HUDEP-2 (cell line): ENCODE results near the gene CTF1.
"Not testable (repeated sequence)": the region's sequence is repeated elsewhere in the genome, so short reads cannot be mapped to it uniquely, and the experiment has no call there.

Source experiments
- DNase-seq, 76 experiments: peaks; one replicate each; lab custom pipeline; 2025; ENCODE audit not compliant: unreplicated experiment in 76 of 76; lab: John Stamatoyannopoulos, UW

CTF1 gene

DNA sequence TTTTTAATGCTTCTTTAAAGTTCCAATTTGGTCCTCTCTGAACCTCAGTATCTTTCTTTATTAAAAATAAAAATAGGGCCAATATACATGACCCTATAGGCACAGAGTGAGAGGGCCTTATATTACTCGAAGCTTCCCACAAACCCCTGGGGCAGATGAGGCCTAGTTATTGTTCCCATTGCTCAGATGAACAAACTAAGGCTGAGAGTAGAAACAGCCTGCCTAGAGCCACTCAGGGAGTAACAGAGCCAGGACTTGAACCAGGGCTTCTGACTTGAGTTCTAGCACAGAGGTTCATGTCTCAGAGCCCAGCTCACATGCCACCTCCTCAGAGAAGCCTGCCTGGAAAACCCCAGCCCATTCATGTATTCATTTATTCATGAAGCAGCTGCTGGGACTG, 10.3 kb upstream of the CTF1 start:
- DNase-seq, result no peak

DNA sequence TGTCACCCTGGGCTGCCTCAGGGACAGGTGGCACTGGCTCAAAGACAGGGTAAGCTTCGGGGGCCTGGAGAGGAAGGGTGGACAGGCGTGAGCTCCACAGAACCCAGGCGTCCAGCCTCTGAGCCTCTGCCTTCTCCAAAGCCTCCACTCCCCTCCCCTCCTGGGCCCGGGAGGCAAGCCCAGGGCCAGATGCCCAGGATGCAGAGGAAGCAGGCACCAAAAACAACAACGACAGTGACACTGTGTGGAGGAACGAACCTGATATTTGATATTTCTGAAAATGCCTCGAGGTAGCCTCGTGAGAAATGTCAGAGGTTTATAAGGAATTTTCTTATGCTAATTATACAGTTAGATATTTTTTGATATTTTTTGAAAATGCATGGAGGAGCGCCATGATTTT, 8.5 kb upstream of the CTF1 start:
- DNase-seq, result no peak

DNA sequence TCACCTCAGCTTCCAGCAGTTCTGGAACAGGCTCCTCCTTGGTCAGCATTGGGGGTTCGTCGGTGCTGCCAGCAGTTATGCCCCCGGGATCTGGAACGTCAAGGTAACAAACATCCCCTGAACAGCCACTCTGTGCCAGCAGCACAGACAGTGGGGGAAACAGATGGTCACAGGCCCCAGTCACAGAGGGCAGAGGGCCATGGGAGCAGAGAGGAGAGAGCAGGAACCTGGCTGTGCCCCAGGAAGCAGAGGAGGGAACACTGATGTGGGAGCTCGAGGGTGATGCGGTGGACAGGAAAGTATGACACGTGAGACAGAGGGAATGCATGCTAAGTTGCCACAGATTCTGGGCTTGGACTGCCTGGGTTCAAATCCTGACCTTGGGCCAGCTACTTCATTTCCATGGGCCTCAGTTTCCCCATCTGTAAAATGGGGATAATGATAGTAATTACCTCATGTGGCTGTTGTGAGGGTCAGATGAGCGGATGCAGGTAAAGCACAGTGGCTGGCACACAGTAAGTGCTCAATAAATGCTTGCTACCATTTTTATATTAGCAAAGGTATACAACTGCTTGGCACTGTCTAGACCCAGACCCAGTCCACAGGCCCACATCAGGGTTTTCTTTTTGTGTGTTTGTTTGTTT, 7.4 kb upstream of the CTF1 start:
- no peak for DNase-seq

DNA sequence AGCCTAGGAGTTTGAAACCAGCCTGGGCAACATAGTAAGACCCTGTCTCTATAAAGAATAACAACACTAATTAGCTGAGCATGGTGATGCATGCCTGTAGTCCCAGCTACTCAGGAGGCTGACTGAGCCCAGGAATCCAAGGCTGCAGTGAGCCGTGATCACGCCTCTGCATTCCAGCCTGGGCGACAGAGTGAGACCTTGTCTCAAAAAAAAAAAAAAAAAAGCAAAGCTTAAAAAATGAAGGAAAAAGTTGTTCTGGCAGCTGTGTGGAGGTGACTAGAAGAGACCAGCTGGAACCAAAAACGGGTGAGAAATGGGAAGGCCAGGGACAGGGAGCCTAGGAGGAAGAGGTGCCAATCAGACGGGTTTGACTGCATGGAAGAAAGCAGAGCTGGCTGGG, 6.7 kb upstream of the CTF1 start:
- no peak for DNase-seq

DNA sequence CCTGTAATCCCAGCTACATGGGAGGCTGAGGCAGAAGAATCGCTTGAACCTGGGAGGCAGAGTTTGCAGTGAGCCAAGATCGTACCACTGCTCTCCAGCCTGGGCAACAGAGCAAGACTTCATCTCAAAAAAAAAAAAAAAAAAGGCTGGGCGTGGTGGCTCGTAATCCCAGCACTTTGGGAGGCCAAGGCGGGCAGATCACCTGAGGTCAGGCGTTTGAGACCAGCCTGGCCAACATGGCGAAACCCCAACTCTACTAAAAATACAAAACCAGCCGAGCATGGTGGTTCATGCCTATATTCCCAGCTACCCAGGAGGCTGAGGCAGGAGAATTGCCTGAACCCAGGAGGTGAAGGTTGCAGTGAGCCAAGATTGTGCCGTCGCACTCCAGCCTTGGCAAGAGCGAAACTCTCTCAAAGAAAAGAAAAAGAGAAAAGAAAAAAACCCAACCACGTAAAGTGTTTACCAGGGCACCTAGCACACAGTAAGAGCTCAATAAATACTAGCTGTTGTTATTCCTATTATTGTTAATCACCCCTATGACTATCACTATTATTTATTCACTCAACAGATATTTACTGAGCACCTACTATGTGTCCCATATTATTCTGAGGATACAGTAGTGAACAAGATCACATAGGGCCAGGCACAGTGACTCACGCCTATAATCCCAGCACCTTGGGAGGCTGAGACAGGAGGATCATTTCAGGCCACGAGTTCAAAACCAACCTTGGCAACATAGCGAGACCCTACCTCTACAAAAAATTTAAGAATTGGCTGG, 5.2 kb upstream of the CTF1 start:
- DNase-seq, result not testable (repeated sequence)

DNA sequence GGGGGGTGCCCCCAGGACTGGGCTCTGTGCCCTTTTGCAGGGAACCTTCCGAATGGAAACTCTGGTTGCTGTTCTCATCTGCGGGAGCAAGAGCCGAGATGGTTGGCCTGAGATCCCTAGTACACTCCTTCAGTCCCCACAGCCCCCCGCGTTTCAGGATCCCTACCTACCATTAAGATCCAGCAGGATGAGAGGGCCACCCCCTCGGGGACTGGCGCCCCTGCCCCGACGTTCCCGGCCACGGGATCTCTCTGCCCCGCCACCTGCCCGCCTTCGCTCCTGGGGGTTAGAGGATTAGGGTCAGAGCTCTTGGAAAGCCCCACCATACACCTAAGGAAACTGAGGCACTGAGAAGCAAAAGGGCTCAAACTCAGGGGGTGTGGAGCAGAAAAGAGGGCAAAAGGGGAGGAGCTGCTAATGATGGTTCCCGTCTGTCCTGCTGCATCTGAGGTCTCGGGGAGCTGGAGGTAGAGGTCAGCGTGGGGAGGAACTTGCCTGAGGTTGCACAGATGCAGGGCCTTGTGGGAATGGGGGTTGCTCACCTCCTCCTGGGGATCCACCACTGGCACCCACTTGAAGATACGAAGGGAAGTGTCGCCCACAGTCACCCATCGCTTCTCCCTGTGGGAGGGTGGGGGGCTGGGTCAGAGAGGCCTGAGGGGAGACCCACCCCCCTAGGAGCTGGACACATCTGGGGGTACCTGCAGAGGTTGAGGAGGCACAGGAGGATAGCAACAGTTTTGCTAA, 3.6 kb upstream of the CTF1 start:
- no peak for DNase-seq

DNA sequence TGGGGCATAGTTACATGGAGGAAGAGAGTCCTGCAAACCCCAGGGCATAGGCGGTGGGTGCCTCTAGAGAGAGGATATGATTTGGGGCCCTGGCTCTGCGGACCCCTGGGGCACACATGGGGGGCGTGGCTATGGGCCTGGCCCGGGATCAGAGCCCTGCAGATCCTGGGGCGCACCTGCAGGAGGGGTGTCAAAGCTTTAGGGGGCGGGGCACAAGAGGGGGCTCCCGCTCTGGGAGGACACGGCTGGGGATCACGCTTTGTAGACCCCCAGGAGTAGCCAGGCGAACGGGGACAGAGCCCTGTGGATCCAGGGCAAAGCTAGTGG, 3.0 kb upstream of the CTF1 start:
- DNase-seq, result no peak

DNA sequence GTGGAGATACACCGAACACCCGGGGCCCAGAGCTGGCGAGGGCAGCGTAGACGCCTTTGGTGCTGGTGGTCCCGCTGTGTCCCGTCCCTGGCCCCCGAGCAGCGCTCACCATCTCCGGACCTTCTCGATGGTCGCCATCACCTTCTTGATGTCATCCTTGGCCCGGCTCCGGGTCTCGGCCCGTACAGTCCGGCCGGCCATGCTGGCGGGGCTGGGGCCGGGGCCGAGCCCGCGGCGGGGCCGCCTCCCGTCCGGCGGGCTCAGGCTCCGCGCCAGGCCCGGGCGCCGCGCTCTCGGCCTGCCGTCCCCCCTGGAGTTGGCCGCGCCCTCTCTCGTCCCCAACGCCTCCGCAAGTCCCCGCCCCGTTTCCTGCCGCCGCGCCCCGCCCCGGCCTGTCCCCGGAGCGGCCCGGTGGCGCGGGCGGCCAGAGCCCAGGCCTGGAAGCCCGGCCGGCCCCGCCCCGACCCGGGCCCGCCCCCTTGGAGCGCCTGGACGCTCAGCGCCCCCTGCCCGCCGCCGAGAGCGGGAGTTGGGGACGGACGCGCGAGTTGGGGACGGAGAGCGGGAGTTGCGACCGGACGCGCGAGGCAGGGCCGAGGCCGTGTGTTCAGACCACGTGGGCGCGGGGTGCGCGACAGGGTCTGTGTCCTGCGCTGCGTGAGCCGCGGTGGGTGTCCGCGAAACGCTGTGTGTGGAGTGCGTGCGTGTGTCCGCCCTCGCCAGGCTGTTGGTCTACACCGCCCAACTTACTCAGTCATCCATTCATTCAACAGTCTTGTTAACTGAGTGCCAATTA, 2.5 kb upstream of the CTF1 start, which contains the start of gene BCL7C:
Gene BCL7C, minus strand, starts transcription at position 334 of the 796 bp plus-strand sequence. Its CDS starts 133 bp downstream, at position 201.
- DNase-seq, result peak in 68 of 76 experiments; percentile 47 to 91 (median 82)

DNA sequence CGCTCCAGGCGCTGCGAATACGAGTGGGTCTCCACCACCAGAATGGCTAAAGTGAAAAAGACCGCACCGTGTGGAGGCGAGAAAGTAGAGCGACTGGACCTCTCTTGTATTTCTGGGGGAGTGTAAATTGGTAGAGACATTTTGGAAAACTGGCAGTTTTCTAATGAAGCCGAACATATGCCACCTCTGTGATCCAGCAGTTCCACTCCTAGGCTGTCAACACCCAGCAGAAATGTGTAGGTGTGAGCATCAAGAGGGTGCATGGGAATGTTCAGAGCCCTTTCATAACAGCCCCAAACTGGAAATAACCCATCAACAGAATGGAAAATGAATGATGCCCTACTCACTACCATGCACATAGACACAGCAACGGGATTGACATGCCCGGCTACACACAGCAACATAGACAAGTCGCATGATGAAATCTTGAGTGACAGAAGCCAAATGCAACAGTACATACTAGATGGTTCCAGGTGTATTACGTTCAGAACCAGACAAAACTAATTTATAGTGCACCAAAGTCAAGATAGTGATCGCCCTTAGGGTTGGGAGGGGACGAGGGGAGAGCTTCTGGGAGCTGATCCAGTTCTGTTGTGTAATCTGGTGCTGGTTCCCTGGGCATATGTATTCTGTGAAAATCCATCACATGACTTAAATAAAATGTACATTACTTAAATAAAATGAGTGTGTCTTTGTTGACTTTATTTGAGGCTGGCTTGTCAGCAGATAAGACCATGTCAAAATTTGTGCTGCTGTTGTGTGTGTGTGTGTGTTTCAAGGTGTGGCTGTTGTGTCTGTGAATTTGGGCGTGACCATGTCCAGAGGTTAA, 1.7 kb upstream of the CTF1 start:
- peak in 34 of 76 experiments; percentile 8 to 71 (median 28) for DNase-seq

DNA sequence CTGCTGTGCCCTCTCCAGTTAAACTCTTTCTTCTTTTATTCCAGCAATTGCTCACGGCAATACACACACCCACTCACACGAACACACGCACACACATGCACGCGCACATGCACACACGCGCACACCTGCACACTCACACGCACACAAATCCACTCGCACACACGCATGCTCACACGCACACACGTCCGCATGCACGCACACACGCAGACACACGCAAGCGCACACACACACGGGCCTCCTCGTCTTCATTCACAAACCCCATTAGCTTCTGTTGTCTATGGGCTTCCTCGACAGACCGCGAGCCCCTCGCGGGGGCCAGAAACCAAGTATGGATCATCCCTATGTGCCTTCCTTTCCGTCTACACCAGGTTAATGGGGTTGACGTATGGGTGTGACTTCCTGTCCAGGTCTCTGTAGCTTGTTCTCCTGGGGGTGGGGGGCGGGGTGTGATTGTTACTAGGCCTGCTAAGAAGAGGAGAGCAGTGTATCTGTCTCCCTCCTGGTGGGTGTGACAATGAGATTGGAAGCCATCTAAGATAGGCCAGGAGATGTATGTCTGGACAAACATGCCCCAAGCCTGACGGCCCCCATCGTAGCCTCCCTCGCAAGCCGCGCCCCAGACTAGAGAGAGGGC, 670 bp upstream of the CTF1 start:
- DNase-seq, result peak in 16 of 76 experiments; percentile 5 to 41 (median 23)

DNA sequence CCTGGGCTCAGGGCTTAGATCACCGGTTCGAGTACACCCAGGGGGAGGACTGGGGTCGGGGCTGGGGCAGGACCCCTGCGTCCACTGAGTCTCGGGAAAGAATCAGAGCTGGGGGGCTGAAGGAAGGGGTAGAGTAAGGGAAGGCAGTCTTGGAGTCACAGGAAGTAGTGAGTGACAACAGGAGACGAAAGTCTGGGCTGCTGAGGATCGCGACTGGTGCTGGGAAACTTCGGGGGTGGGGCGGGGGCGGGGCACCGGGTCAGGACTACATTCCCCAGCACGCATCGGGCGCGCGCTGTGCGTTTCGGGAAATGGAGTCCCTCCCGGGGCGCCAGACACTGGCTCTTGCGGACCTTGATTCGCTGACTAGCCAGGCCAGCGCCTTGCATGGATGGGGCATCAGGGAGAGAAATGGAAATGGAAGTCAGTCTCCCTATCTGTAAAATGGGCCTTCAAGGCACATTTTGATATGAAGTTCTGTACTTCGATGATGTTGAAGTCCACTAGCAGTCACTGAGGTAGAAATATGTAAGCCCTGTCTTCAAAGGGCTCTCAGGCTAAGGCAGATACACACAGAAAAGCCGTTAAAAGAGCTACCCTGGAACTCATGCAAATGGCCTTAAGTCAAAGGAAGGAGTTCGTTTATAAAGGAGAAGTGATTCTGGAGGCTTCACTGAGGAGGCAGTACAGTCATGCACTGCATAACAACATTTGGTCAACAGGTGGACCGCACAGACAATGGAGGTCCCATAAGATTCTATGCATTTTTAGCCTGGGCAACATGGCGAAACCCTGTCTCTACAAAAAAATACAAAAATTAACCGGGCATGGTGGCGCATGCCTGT, 697 bp downstream of the CTF1 start:
- DNase-seq, result peak in 64 of 76 experiments; percentile 14 to 84 (median 65)

DNA sequence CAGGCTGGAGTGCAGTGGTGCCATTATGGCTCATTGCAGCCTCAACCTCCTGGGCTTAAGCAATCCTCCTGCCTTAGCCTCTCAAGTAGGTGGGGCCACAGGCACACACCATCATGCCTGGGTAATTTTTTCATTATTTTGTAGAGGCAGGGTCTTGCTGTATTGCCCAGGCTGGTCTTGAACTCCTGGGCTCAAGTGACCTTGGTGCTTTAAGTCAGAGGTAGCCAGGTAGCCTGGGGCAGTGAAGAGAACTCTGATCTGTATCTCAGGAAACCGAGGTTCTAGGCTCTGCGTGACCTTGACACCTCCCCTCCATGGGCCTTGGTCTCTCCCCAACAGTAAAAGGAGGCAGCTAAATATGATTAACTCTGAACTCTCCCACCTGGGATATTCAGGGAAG, 3.4 kb downstream of the CTF1 start:
- DNase-seq, result no peak

DNA sequence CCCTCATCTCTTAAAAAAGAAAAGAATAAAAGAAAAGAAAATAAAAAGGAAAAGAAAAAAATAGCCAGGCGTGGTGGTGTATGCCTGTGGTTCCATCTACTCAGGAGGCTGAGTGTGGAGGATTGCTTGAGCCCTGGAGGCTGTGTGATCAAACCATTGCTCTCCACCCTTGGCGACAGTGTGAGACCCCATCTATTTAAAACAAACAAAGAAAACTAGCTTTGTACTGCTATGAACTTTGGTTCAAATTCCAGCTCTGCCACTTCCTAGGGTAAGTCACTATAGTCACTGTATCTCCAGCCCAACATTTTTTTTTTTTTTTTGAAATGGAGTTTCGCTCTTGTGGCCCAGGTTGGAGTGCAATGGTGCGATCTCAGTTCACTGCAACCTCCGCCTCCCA, 4.2 kb downstream of the CTF1 start:
- no peak for DNase-seq

DNA sequence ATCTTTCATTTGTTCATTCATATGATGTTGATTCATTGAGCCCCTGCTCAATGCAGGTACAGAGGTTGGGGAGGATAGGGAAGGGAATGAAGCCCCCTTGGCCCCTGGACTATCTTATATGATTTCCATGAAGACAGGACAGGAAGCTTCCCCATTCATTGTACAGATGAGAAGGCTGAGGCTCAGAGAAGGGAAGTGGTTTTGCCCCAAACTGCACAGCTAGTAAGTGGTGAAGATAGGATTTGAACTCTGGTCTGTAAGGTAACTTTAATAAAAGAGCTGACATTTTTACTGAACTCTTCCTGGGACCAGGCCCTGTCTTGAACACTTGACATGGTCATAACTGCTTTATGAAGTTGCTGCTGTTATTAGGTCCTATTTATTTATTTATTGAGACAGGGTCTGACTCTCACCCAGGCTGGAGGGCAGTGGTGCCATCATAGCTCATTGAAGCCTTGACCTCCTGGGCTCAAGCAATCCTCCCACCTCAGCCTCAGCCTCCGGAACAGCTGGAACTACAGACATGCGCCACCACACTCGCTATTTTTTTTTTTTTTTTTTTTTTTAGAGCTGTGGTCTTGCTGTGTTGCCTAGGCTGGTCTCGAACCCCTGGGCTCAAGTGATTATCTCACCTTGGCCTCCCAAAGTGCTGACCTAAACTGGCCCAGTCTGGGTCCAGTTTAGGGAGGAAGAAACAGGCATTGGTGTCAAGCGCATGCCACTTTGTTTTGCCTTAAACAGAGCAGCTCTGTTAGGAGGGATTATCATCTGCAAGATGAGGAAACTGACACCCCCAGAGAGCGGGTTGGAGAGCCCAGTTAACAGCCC, 5.0 kb downstream of the CTF1 start:
- peak in 2 of 76 experiments; percentile 18 to 24 for DNase-seq

DNA sequence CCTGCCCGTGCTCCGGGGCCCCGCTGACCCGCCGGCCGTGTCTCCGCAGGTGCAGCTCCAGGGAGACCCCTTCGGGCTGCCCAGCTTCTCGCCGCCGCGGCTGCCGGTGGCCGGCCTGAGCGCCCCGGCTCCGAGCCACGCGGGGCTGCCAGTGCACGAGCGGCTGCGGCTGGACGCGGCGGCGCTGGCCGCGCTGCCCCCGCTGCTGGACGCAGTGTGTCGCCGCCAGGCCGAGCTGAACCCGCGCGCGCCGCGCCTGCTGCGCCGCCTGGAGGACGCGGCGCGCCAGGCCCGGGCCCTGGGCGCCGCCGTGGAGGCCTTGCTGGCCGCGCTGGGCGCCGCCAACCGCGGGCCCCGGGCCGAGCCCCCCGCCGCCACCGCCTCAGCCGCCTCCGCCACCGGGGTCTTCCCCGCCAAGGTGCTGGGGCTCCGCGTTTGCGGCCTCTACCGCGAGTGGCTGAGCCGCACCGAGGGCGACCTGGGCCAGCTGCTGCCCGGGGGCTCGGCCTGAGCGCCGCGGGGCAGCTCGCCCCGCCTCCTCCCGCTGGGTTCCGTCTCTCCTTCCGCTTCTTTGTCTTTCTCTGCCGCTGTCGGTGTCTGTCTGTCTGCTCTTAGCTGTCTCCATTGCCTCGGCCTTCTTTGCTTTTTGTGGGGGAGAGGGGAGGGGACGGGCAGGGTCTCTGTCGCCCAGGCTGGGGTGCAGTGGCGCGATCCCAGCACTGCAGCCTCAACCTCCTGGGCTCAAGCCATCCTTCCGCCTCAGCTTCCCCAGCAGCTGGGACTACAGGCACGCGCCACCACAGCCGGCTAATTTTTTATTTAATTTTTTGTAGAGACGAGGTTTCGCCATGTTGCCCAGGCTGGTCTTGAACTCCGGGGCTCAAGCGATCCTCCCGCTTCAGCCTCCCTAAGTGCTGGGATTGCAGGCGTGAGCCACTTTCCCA, 5.9 kb downstream of the CTF1 start:
- DNase-seq, result peak in 51 of 76 experiments; percentile 5 to 71 (median 43)

DNA sequence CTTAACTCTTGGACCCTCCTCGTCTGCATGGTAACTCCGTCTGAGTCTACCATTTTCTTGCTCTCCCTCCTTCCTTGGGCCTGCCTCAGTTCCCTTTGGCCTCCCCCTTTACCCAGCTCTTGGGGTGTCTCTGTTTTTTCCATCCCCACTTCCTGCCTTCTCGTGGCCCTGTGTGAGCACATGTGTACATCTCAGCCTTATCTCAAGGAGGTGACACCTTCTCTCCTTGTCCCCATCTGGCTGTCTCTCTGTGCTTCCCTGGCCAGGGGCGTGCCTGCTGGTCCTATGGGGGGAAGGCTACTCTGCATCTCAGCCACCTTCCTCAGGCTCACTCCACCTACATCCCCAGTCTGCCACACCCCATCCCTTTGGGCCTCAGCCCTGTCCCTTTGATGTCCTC, 6.6 kb downstream of the CTF1 start:
- no peak for DNase-seq

DNA sequence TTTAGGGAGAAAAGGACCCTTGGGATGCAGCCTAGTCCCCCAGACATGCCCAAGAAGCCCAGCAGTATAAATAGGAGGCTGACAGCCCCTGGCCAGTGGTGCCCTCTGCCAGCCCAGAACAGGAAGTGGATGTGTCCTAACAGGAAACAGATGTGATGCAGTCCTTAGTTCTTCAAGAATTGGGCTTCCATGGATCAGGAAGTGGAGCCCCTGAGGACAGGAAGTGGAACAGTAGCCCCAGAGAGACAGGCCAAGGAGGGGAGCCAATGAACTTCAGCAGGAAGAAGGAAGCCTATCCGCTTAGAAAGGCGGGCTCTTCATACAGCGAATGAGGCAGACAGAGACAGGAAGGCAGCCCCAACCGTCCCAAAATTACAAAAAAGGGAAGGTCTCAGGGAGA, 7.2 kb downstream of the CTF1 start:
- DNase-seq, result peak in 1 of 76 experiments; percentile 8
